ENCODE data around the gene SAMD3. TPM values are rescaled to one million over a fixed set of nuclear protein-coding genes. Genes with fewer than 3 reads are reported as not detected.

Gene SAMD3
- total and polyA plus RNA-seq, 2 of the 4 experiments (the other 2 are of a cell fraction), result 3.0 to 3.9 TPM

GRCh38 chr6:130098317-130098716, 124.4 kb downstream of the SAMD3 start:
- POLR2A ChIA-PET (ENCODE audit: unreplicated experiment), result no interaction called here

More at GRCh38 chr6:130098317-130098716, 124.4 kb downstream of the SAMD3 start:
- Histone ChIP-seq H2BK20ac (ENCODE audit: low read depth, low read length) (no peak overlapping the region), H2BK5ac (ENCODE audit: low read depth, low read length, poor library complexity, severe bottlenecking) (no peak overlapping the region), H3K9me1 (ENCODE audit: insufficient read depth, low read length) (peaks cover 3% of the 10 kb centered on the region; the same call in 1 of the 2 replicates), H3K4me2 (ENCODE audit: low read depth, low read length) (no peak overlapping the region), H3K9ac (ENCODE audit: low read depth, low read length) (no peak overlapping the region), H3K27me3 (ENCODE audit: control insufficient read depth, insufficient read depth, low read length) (no peaks in the 10 kb centered on the region), H3K79me1 (ENCODE audit: low read depth in 1 of 2, low read length in 2 of 2) (no peaks in the 10 kb centered on the region), H3K36me3 (ENCODE audit: control insufficient read depth, insufficient read depth, low read length) (peaks cover 4% of the 10 kb centered on the region), H2AFZ (replicated peaks; ENCODE audit: low read length, poor library complexity) (no peak overlapping the region), H3K9me3 (ENCODE audit: control insufficient read depth, insufficient read depth, low read length) (no peaks in the 10 kb centered on the region), H2BK120ac (ENCODE audit: low read depth, low read length) (no peak overlapping the region), H3K4me1 (ENCODE audit: control insufficient read depth, insufficient read depth, low read length) (no peaks in the 10 kb centered on the region), H3K27ac (ENCODE audit: insufficient read depth, low read length) (no peak overlapping the region), H4K91ac (ENCODE audit: insufficient read depth, low read depth, low read length) (no peak overlapping the region), H4K8ac (ENCODE audit: low read depth in 2 of 2, low read length in 2 of 2) (no peak overlapping the region), H3K18ac (ENCODE audit: low read depth, low read length) (no peak overlapping the region), H2AK5ac (ENCODE audit: low read depth, low read length) (no peak overlapping the region), H3K23ac (ENCODE audit: low read depth, low read length) (no peak overlapping the region), H2BK15ac (ENCODE audit: low read depth, low read length) (no peak overlapping the region), H3K4ac (ENCODE audit: low read depth, low read length) (no peak overlapping the region), H4K5ac (ENCODE audit: low read depth, low read length) (no peak overlapping the region), H2AK9ac (replicated peaks; ENCODE audit: low read depth, low read length, poor library complexity) (no peak overlapping the region), H3K14ac (replicated peaks; ENCODE audit: low read depth, low read length) (no peak overlapping the region), H4K20me1 (ENCODE audit: insufficient read depth, low read length) (no peaks in the 10 kb centered on the region), H3K56ac (ENCODE audit: extremely low read depth, insufficient read depth, low read length) (no peak overlapping the region), H3K4me3 (ENCODE audit: insufficient read depth, low read depth, low read length) (no peak overlapping the region)
- intact Hi-C loops (cut with micrococcal nuclease), result no loop called here
- ATAC-seq (ENCODE audit: low read depth), result no peak
- CTCF ChIA-PET, result no interaction called here
- no CpG with 5 or more reads among the region's 4 CpGs for WGBS, 2 experiments (ENCODE audit: extremely low coverage in 2 of 2, insufficient read length in 1 of 2)
- dilution Hi-C loops (cut with HindIII; ENCODE audit: low sequenced_read_pairs, unreplicated experiment), result no loop called here
- in situ Hi-C loops (cut with MboI; ENCODE audit: low sequenced_read_pairs), result no loop called here
- no peak for TF ChIP-seq SMC3 (IDR thresholded peaks at IDR 0.05; ENCODE audit: low read depth, low read length)
- TF ChIP-seq MAZ (IDR thresholded peaks at IDR 0.05; ENCODE audit: borderline replicate concordance, low read depth, low read length), result no peak
- TF ChIP-seq MXI1 (IDR thresholded peaks at IDR 0.05; ENCODE audit: borderline replicate concordance, low read depth, low read length), result no peak
- TF ChIP-seq USF2 (IDR thresholded peaks at IDR 0.05; ENCODE audit: low read depth, low read length), result no peak
- TF ChIP-seq RAD21 (IDR thresholded peaks at IDR 0.05; ENCODE audit: low read length), result no peak
- TF ChIP-seq CEBPB (IDR thresholded peaks at IDR 0.05; ENCODE audit: low read depth, low read length), result no peak
- no peak for TF ChIP-seq POLR2A (IDR thresholded peaks at IDR 0.05; ENCODE audit: low read depth, low read length)
- no peak for TF ChIP-seq RFX5 (IDR thresholded peaks at IDR 0.05; ENCODE audit: low read depth, low read length)
- no peak for TF ChIP-seq CTCF (conservative IDR thresholded peaks at IDR 0.05; ENCODE audit: low read depth, low read length)
- no peak for TF ChIP-seq CHD1 (IDR thresholded peaks at IDR 0.05; ENCODE audit: low read depth, low read length)
- TF ChIP-seq MAFK (IDR thresholded peaks at IDR 0.05; ENCODE audit: low read depth, low read length), result no peak
- TF ChIP-seq BHLHE40 (IDR thresholded peaks at IDR 0.05; ENCODE audit: low read depth, low read length), result no peak
- TF ChIP-seq RCOR1 (IDR thresholded peaks at IDR 0.05; ENCODE audit: insufficient replicate concordance, low read length), result no peak
- BruUV-seq (replicated peaks), result no TSS peak
- DNase-seq, result no peak
